Measurements from ENCODE around the gene C19orf38. TPM values are rescaled to one million over a fixed set of nuclear protein-coding genes. Genes with fewer than 3 reads are reported as not detected.

Gene C19orf38
- total and polyA plus RNA-seq, 2 of the 4 experiments (the other 2 are of a cell fraction) = 0.18 to 0.19 TPM

- in situ Hi-C loops (cut with MboI; ENCODE audit: low sequenced_read_pairs) = no loop called here
- Histone ChIP-seq H3K4me2 (ENCODE audit: low read depth, low read length) (no peak overlapping the region), H3K27me3 (ENCODE audit: control insufficient read depth, insufficient read depth, low read length) (no peaks in the 10 kb centered on the region), H3K4me1 (ENCODE audit: control insufficient read depth, insufficient read depth, low read length) (peaks cover 12% of the 10 kb centered on the region), H2AK9ac (replicated peaks; ENCODE audit: low read depth, low read length, poor library complexity) (no peak overlapping the region), H4K20me1 (ENCODE audit: insufficient read depth, low read length) (peaks cover 14% of the 10 kb centered on the region), H3K14ac (replicated peaks; ENCODE audit: low read depth, low read length) (no peak overlapping the region), H3K9ac (ENCODE audit: low read depth, low read length) (no peak overlapping the region), H2AFZ (replicated peaks; ENCODE audit: low read length, poor library complexity) (no peak overlapping the region), H3K9me3 (ENCODE audit: control insufficient read depth, insufficient read depth, low read length) (no peaks in the 10 kb centered on the region), H3K36me3 (ENCODE audit: control insufficient read depth, insufficient read depth, low read length) (peaks cover 55% of the 10 kb centered on the region), H3K18ac (ENCODE audit: low read depth, low read length) (no peak overlapping the region), H2BK120ac (ENCODE audit: low read depth, low read length) (no peak overlapping the region), H3K4ac (ENCODE audit: low read depth, low read length) (no peak overlapping the region), H2BK15ac (ENCODE audit: low read depth, low read length) (no peak overlapping the region), H3K9me1 (ENCODE audit: insufficient read depth, low read length) (no peaks in the 10 kb centered on the region), H3K4me3 (ENCODE audit: insufficient read depth, low read depth, low read length) (no peak overlapping the region), H3K23ac (ENCODE audit: low read depth, low read length) (no peak overlapping the region), H3K56ac (ENCODE audit: extremely low read depth, insufficient read depth, low read length) (no peak overlapping the region), H2AK5ac (ENCODE audit: low read depth, low read length) (no peak overlapping the region), H4K5ac (ENCODE audit: low read depth, low read length) (no peak overlapping the region), H4K91ac (ENCODE audit: insufficient read depth, low read depth, low read length) (no peak overlapping the region), H3K79me1 (ENCODE audit: low read depth in 1 of 2, low read length in 2 of 2) (peaks cover 9 to 38% of the 10 kb centered on the region in 2 experiments; a peak in 3 of 4 replicates), H2BK20ac (ENCODE audit: low read depth, low read length) (no peak overlapping the region), H3K27ac (ENCODE audit: insufficient read depth, low read length) (no peak overlapping the region), H2BK5ac (ENCODE audit: low read depth, low read length, poor library complexity, severe bottlenecking) (no peak overlapping the region), H4K8ac (ENCODE audit: low read depth in 2 of 2, low read length in 2 of 2) (no peak overlapping the region)
- intact Hi-C loops (cut with micrococcal nuclease) = no loop called here
- ATAC-seq (ENCODE audit: low read depth) = no peak
- ChIA-PET CTCF (no interaction called here), POLR2A (ENCODE audit: unreplicated experiment) (no interaction called here)
- BruUV-seq (replicated peaks) = no TSS peak
- dilution Hi-C loops (cut with HindIII; ENCODE audit: low sequenced_read_pairs, unreplicated experiment) = no loop called here
- no peak for TF ChIP-seq MAZ (IDR thresholded peaks at IDR 0.05; ENCODE audit: borderline replicate concordance, low read depth, low read length)
- no peak for TF ChIP-seq SMC3 (IDR thresholded peaks at IDR 0.05; ENCODE audit: low read depth, low read length)
- no peak for TF ChIP-seq CHD1 (IDR thresholded peaks at IDR 0.05; ENCODE audit: low read depth, low read length)
- no peak for TF ChIP-seq CTCF (conservative IDR thresholded peaks at IDR 0.05; ENCODE audit: low read depth, low read length)
- no peak for TF ChIP-seq RCOR1 (IDR thresholded peaks at IDR 0.05; ENCODE audit: insufficient replicate concordance, low read length)
- no peak for TF ChIP-seq NFE2L2 (IDR thresholded peaks at IDR 0.05; ENCODE audit: low read depth, low read length)
- no peak for TF ChIP-seq CEBPB (IDR thresholded peaks at IDR 0.05; ENCODE audit: low read depth, low read length)
- TF ChIP-seq RAD21 (IDR thresholded peaks at IDR 0.05; ENCODE audit: low read length) = no peak
- TF ChIP-seq FOS (IDR thresholded peaks at IDR 0.05; ENCODE audit: low read depth, low read length) = no peak
- TF ChIP-seq RFX5 (IDR thresholded peaks at IDR 0.05; ENCODE audit: low read depth, low read length) = no peak
- no peak for DNase-seq
- WGBS, 2 experiments (ENCODE audit: extremely low coverage in 2 of 2, insufficient read length in 1 of 2) = 93% methylated on average over 24 of the region's 31 CpGs; no CpG with 5 or more reads in 1 of the 2 experiments
Measured at GRCh38 chr19:10911579-10912363, 63.6 kb downstream of the C19orf38 start.

Measured in IMR-90 (cell line).